Aorta (tissue), 5 donors: Measurements from ENCODE around the gene TMOD3. TPM values are rescaled to one million over a fixed set of nuclear protein-coding genes. Genes with fewer than 3 reads are reported as not detected.

Experiments used
- ATAC-seq: fragments of 200-7000 bp; cut with Tn5 transposase; one replicate; pipeline ENCODE4 v1.9.1; 2022; ENCODE audit warnings: moderate library complexity; ENCODE audit not compliant: low FRiP score
- DNase-seq, 2 donors: peaks; one replicate each; pipeline ENCODE4 v3.0.0-alpha.2; 2020
- H3K27ac ChIP-seq, 2 donors: one replicate each; pipeline ENCODE4 v1.5.1; 2013; ENCODE audit warnings: low read length in 2 of 2, mild to moderate bottlenecking in 2 of 2, moderate library complexity in 2 of 2, control low read depth in 1 of 2, inconsistent platforms in 1 of 2, low read depth in 1 of 2
- H3K27me3 ChIP-seq, 2 donors: one replicate each; pipeline ENCODE4 v1.6.1; 2013; ENCODE audit warnings: control low read depth in 1 of 2, low read length in 1 of 2, mild to moderate bottlenecking in 1 of 2, moderate library complexity in 1 of 2; ENCODE audit not compliant: insufficient read depth in 2 of 2, control insufficient read depth in 1 of 2
- H3K36me3 ChIP-seq, 2 donors: one replicate each; pipeline ENCODE4 v1.6.1; 2013; ENCODE audit warnings: control low read depth in 1 of 2, low read length in 1 of 2, mild to moderate bottlenecking in 1 of 2; ENCODE audit not compliant: insufficient read depth in 2 of 2, control insufficient read depth in 1 of 2
- H3K4me1 ChIP-seq, 2 donors: one replicate each; pipeline ENCODE4 v1.6.1; 2013; ENCODE audit warnings: low read length in 2 of 2, control low read depth in 1 of 2, mild to moderate bottlenecking in 1 of 2, moderate library complexity in 1 of 2; ENCODE audit not compliant: insufficient read depth in 2 of 2, control insufficient read depth in 1 of 2
- H3K4me3 ChIP-seq, 2 donors: one replicate each; pipeline ENCODE4 v1.5.1; 2013; ENCODE audit warnings: low read length in 2 of 2, control low read depth in 1 of 2, mild to moderate bottlenecking in 1 of 2
- H3K9me3 ChIP-seq: one replicate; pipeline ENCODE4 v1.6.1; 2013; ENCODE audit warnings: mild to moderate bottlenecking, low read length; ENCODE audit not compliant: control insufficient read depth
- WGBS, 2 donors: extraction: QIAGEN DNeasy Blood & Tissue Kit; methylation state at CpG; one replicate each; pipeline ENCODE4 v1.1.7; 2013; 5-methylcytosine and 5-hydroxymethylcytosine counted together
- intact Hi-C, 2 donors: fragments of 100-400 bp; cut with DNase I; formaldehyde crosslinking; loops; one replicate each; pipeline versions ENCODE4 v1.14.2 to v1.15.0; 2022
- polyA plus RNA-seq, 2 donors: library from polyadenylated mRNA; stranded (reverse); fragments of 200-250 nt; gene quantifications; one replicate each; pipeline ENCODE4 v1.2.3, GENCODE V29; 2013
- total RNA-seq, 2 donors: library from RNA; stranded (reverse); fragmentation: NEBNext Ultra II Directional; extraction: Animal tissue kit (Norgen Biotek cat#: 25700); gene quantifications; one replicate each; pipeline ENCODE4 v1.2.1, GENCODE V29; 2021
- donor health status: healthy with polysubstance abuse.
- donor health status: Bipolar disorder and iron deficiency.
- donor health status: DM: no; HTN: no; CAD: no.
- donor health status: DM: no; HTN: no; CAD: no.
- donor health status: DM: yes; HTN: yes; CAD: no.

TMOD3 gene
- total and polyA plus RNA-seq, 4 donors: 11.0 to 57.3 (median 29.7) TPM

- Histone ChIP-seq H3K9me3 (no peaks in the 10 kb centered on the region), H3K27me3 (no peaks in the 10 kb centered on the region), H3K27ac (no peak overlapping the region), H3K4me1 (no peaks in the 10 kb centered on the region), H3K4me3 (no peak overlapping the region), H3K36me3 (peaks cover 4% of the 10 kb centered on the region in 2 donors)
- intact Hi-C loops: no loop called here
- 69 to 70% methylated on average over 4 of the region's 4 CpGs for WGBS, 2 donors
- DNase-seq: no peak
- no peak for ATAC-seq
These were observed 75.5 kb downstream of the TMOD3 start for GRCh38 chr15:51904931-51905330.

DNA sequence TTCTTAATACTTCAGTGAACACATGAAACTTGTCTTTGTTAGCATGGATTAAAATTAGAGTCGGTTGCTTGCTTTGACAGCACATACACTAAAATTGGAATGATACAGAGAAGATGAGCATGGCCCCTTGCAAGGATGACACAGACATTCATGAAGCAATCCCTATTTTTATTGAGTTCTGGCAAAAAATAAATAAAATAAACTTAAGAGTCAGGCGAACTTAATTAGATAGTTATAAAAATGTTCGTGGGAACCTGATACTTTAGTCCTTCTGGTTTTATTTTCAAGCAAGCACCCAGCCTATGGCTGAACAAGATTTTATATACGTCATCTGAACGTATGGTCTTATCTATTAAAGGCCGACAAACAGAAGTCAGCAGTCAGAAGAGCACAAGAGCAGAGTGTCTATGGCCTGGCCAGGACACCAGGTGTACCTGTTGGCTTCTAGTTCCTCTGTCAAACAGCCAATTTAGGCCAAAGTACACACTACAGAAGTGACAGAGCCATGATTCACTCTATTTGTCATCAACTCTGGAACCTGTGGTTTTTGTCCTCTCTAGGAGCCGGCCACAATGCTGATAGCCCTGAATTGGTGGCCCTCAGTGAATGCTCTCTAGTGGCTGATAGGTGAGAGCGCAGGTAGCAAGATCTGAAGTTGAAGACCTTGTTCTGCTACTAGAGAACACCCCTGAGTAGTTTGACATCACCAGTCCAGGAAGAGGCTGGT lies 77.8 kb downstream of the TMOD3 start:
- H3K36me3 ChIP-seq: peaks cover 4 to 5% of the 10 kb centered on the region in 2 donors
- ATAC-seq: no peak

GRCh38 chr15:51908316-51908715 lies 78.9 kb downstream of the TMOD3 start:
- intact Hi-C loops: no loop called here

More for the DNA sequence above, 77.8 kb downstream of the TMOD3 start:
- DNase-seq: no peak
- 74 to 88% methylated on average over 8 of the region's 8 CpGs for WGBS, 2 donors
- Histone ChIP-seq H3K27me3 (no peaks in the 10 kb centered on the region), H3K4me1 (no peaks in the 10 kb centered on the region), H3K9me3 (no peaks in the 10 kb centered on the region), H3K27ac (no peak overlapping the region), H3K4me3 (no peak overlapping the region)
- intact Hi-C loops: no loop called here

DNA sequence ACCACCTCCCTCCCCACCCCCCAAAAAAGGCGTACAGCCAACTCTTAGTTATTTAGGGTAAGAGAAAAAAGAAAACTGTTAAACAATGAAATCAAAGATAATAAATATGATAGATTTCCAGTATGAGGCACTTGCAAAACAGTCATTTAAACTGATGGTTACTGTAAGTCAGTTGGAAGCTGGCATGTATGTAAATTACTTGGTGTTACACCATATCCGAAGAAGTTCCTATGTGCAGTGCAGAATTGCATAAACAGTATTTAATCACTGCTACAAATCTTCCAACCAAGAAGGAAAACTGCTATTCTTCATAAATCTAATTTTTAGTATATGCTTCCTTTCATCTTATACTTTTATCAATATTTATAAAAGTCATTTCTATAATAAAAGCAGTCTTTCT lies 80.1 kb downstream of the TMOD3 start:
- ATAC-seq (no peak), DNase-seq (no peak)
- no peaks in the 10 kb centered on the region for H3K4me1 ChIP-seq
- peaks cover 0 to 7% of the 10 kb centered on the region in 2 donors for H3K36me3 ChIP-seq
- intact Hi-C loops: no loop called here
- H3K27ac ChIP-seq: no peak overlapping the region
- H3K27me3 ChIP-seq: no peaks in the 10 kb centered on the region
- H3K9me3 ChIP-seq: no peaks in the 10 kb centered on the region
- 85 to 89% methylated on average over 2 of the region's 2 CpGs for WGBS, 2 donors
- no peak overlapping the region for H3K4me3 ChIP-seq

More at GRCh38 chr15:51908316-51908715, 78.9 kb downstream of the TMOD3 start:
- Histone ChIP-seq H3K27ac (no peak overlapping the region), H3K36me3 (peaks cover 4 to 5% of the 10 kb centered on the region in 2 donors), H3K4me3 (no peak overlapping the region), H3K27me3 (no peaks in the 10 kb centered on the region), H3K4me1 (no peaks in the 10 kb centered on the region), H3K9me3 (no peaks in the 10 kb centered on the region)
- ATAC-seq: no peak
- no peak for DNase-seq
- WGBS, 2 donors: 96 to 100% methylated on average over 1 of the region's 1 CpG

GRCh38 chr15:51912528-51912927 lies 83.1 kb downstream of the TMOD3 start:
- Histone ChIP-seq H3K9me3 (no peaks in the 10 kb centered on the region), H3K27ac (no peak overlapping the region), H3K4me3 (no peak overlapping the region), H3K36me3 (peaks cover 0 to 7% of the 10 kb centered on the region in 2 donors), H3K4me1 (no peaks in the 10 kb centered on the region), H3K27me3 (no peaks in the 10 kb centered on the region)
- ATAC-seq (no peak), DNase-seq (no peak)
- 93 to 94% methylated on average over 3 of the region's 3 CpGs for WGBS, 2 donors
- intact Hi-C loops: no loop called here

DNA sequence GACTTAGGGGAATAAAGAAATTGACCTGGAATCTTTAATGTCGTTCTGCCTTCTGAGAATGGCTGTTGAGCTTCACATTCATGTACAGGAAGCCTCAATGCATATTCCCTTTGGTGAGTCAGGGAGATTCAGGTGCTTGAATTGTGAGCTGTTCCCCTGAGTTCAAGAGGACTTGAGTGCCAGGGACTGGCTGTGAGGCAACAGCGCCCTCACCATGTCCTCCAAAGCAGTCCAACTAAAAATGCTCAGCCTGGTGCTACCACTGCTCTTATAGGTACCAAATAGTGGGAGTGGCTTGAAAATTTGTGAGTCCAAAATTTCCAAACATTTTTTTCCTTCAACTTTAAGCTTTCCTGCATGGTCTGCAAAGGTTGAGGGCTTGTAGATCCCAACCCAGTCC lies 88.0 kb downstream of the TMOD3 start:
- 79 to 82% methylated on average over 2 of the region's 2 CpGs for WGBS, 2 donors
- H3K36me3 ChIP-seq: peaks cover 0 to 11% of the 10 kb centered on the region in 2 donors

GRCh38 chr15:51924156-51925068 lies 95.0 kb downstream of the TMOD3 start:
- intact Hi-C loops: no loop called here
- Histone ChIP-seq H3K27ac (no peak overlapping the region), H3K4me3 (no peak overlapping the region), H3K4me1 (no peaks in the 10 kb centered on the region), H3K9me3 (no peaks in the 10 kb centered on the region), H3K36me3 (peaks cover 3 to 9% of the 10 kb centered on the region in 2 donors), H3K27me3 (no peaks in the 10 kb centered on the region)
- no peak for ATAC-seq
- no peak for DNase-seq
- WGBS, 2 donors: 63 to 71% methylated on average over 11 of the region's 11 CpGs

More for the DNA sequence above, 88.0 kb downstream of the TMOD3 start:
- Histone ChIP-seq H3K27me3 (no peaks in the 10 kb centered on the region), H3K9me3 (no peaks in the 10 kb centered on the region), H3K27ac (no peak overlapping the region), H3K4me1 (no peaks in the 10 kb centered on the region), H3K4me3 (no peak overlapping the region)
- no peak for DNase-seq
- intact Hi-C loops: no loop called here
- ATAC-seq: no peak

- Histone ChIP-seq H3K36me3 (peaks cover 7 to 8% of the 10 kb centered on the region in 2 donors), H3K27ac (no peak overlapping the region), H3K27me3 (no peaks in the 10 kb centered on the region), H3K4me1 (no peaks in the 10 kb centered on the region), H3K4me3 (no peak overlapping the region), H3K9me3 (no peaks in the 10 kb centered on the region)
- DNase-seq (no peak), ATAC-seq (no peak)
- intact Hi-C loops: no loop called here
- 95 to 98% methylated on average over 3 of the region's 3 CpGs for WGBS, 2 donors
These were observed 97.4 kb downstream of the TMOD3 start for GRCh38 chr15:51926809-51927208.
